Epidermal melanocyte (primary cell): ENCODE results near the gene LGALS7.

Source experiments
- DNase-seq: peaks from one replicate; pipeline ENCODE4 v3.0.0; 2011; ENCODE audit warnings: low spot score; ENCODE audit not compliant: insufficient read length

LGALS7 gene

DNA sequence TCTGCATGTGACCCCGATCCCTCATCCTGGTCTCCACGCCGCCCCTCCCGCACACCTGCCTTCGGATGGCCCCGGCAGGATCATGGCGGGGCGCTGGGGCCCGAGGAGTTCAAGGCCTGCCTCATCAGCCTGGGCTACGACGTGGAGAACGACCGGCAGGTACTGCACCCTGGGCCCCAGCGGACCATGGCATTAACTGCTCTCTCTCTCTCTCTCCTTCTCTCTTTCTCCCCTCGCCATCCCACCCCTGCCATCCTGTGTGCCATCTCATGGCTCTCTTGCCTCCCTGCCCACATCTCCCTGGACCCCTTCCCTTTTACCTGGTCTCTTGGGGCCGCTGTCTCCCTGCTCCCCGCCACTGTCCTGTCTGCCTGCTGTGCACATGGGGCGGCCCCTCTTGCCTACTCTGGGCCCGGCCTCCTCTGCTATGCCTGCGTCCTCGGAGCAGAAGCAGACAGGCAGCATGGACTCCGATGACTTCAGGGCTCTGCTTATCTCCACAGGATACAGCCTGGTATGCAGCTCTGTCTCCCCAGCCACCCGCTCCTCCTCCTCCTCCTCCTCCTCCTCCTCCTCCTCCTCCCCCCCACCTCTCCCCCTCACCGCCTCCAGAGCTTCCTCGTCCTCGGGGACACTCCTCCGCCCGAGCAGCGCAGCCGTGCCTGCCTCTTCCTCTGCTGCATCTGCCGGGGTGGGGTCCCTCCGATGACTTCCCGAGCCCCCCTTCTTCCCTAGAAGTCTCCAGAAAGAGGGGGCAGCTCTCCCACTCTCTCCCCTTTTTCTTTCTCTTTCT is 45.3 kb downstream of the LGALS7 start:
- DNase-seq, result no peak

DNA sequence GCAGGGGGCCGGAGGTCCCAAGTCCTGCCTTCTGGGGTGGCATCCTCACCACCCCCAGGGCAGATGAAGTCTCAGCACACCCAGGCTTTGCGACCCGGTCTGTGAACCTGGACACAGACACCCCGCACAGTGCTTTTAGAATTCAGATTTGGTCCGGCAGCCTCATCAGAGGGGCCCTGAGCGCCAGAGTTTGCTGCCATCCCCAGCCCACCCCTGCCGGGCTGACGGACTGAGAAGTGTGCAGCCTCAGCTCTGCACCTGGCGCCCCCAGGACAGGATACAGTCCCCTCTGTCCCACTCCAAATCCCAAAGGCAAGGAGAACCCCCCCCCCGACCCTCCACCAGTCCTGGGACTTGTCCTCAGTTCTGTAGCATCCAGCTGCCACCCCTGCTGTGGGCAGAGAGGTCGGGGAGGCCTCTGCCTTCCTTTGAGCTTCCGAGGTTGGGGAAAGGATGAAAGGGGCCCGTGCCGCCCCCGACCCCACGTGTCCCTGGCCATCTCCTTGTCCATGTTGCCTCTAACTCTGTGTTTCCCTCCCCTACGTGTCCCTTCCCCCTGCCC is 45.9 kb downstream of the LGALS7 start:
- no peak for DNase-seq

DNA sequence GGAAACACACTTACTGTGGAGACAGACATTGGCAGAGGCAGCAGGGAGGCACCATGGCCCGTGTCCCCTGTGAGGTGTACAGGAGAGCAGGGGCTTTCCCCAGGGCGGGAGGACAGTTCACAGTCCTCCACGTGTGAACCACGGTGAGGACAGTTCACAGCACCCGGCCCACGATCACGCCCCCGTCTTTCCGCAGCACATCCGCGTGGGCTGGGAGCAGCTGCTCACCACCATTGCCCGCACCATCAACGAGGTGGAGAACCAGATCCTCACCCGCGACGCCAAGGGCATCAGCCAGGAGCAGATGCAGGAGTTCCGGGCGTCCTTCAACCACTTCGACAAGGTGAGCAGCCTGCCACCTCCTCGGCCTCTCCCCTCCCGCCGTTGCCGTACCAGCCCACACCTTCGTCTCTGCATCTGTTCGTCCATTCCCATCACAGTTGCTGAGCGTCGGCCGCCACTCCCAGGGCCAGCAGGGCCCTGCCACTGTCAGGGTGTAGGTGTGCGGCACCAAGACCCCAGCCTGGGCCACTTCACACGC is 46.5 kb downstream of the LGALS7 start:
- no peak for DNase-seq

DNA sequence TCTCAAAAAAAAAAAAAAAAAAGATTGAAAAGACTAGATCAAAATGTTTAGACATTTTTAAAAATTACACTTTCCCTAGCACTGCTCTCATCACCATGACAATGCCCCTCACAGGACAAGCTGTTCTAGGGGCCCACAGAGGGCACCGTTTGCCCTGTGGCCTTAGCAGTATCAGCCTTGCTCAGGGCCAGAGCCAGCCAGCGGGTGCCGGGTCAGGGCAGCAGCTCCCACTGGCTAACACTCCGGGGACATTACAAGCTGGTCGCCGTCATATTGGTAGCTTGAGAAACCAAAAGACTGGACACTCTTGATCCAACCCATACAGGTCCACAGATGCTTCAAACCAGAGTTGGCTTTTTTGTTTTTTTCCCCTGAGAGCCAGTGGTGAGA is 47.0 kb downstream of the LGALS7 start:
- no peak for DNase-seq

DNA sequence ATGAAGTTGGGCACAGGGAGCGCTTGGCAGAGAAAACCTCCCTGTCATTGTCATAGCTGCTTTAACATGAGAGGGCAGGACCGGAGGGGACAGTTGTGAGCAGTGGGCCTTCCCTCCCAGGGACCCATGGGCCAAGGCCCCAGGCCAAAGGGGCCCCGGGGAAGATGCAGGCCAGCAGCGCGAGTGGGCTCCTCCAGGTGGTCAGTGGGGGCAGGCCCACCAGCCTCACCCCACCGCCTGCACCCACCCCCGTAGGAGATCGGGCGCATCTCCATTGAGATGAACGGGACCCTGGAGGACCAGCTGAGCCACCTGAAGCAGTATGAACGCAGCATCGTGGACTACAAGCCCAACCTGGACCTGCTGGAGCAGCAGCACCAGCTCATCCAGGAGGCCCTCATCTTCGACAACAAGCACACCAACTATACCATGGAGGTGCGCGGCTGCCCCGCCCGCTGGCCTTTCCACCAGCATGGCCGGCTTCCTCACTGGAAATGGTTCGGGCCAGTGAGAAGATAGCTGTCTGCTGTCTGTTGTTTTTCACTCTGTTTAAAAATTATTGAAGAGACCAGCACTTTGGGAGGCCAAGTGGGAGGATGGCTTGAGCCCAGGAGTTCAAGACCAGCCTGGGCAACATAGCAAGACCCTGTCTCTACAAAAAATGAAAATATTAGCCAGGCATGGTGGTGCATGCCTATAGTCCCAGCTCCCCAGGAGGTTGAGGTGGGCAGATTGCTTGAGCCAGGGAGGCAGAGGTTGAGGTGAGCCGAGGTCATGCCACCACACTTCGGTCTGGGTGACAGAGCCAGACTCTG is 47.6 kb downstream of the LGALS7 start:
- no peak for DNase-seq

DNA sequence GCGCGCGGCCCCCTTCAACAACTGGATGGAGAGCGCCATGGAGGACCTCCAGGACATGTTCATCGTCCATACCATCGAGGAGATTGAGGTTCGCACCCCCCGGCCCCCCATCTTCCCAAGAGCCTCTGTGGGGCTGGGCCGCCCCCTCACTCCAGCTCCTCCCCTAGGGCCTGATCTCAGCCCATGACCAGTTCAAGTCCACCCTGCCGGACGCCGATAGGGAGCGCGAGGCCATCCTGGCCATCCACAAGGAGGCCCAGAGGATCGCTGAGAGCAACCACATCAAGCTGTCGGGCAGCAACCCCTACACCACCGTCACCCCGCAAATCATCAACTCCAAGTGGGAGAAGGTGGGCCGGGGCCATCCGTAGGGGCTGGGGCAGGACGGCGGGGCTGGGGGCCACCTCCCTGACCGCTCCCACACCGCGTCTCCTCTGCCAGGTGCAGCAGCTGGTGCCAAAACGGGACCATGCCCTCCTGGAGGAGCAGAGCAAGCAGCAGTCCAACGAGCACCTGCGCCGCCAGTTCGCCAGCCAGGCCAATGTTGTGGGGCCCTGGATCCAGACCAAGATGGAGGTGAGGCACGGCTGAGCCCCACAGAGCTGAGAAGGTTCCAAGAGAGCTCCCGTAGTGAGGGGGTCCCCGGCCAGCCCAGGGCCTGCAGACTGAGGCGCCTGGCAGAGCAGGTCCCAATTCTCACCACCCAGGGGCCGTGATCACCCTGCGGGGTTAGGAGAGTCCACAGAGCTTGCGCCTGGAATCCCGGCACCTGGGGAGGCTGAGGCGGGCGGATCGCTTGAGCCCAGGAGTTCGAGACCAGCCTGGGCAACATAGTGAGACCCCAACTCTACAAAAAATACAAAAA is 49.1 kb downstream of the LGALS7 start:
- no peak for DNase-seq

DNA sequence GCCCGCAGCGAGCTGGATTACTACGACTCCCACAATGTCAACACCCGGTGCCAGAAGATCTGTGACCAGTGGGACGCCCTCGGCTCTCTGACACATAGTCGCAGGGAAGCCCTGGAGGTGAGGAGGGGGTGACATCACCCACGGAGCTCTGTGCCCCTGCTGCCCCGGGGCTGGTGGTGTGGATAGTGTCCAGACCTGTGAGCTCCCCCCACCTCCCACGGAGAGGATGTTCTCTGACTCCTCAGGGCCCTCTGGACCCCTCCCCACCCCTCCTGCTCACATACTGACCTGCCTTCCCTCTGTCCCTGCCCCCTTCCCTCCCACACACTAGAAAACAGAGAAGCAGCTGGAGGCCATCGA is 49.7 kb downstream of the LGALS7 start:
- no peak for DNase-seq

DNA sequence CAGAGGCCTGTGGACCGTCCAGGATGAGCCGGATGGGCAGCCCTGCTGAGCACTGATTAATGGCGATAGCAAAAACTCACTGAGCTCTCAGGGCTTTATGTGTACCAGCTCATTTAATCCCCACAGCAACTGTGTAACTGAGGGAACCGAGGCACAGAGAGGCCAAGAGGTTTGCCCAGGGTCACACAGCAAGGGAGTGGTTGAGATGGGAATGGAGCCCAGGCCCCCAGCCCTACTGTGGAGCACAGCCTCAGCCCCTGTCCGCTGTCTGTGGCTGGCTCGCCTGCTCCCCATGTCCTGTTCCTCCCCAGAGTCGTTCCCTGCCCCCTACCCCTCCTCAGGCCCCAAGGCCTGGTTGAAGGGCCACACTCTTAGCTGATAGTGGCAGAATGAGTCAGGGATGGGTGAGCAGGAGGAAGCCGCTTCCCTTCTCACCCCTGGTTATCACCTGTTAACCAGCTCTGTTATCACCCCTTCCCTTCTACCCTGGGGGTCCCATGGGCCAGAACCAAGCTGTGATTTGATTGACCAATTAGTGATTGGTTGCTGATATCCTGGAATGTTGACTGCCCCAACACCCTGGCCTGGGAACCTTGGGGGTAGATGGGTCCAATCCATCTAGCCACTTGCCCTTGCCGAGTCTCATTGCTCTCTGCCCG is 50.2 kb downstream of the LGALS7 start:
- DNase-seq, result no peak

DNA sequence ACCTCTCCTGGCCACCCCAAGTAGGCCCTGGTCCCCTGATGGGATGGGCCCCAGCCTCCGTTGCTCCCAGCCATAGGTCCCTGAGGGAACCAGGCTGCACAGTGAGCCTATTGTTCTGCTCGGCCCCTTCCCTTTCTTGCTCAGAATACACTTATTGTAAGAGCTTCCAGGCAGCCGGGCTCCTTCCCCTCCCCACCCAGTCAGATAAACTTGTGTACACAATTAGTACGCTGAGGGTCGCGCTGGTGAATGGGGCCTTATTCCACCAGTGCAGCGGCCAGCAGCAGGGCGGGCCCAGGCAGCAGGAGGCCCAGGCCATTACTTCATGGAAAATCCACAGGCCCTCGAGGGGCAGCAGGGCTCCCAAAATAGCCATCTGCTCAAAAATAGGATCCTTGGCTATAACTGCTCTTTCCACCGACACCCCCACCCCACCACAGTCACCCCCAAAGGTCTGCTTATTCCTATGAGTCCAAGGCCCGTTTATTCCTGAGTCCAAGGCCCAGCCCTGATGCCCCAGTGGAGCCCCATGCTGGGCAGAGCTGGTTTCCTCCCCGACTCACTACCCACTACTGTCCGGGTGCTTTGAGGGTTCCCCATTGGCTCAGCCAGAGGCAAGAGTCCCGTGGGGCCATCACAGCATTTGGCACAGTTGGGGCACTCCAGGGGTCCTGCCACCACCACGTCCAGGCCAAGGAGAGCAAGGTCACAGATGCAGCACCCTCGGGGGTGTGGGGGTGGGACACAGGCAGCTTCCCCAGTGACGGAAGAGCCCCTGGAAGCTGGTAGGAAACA is 51.1 kb downstream of the LGALS7 start:
- peak; percentile 76 for DNase-seq

DNA sequence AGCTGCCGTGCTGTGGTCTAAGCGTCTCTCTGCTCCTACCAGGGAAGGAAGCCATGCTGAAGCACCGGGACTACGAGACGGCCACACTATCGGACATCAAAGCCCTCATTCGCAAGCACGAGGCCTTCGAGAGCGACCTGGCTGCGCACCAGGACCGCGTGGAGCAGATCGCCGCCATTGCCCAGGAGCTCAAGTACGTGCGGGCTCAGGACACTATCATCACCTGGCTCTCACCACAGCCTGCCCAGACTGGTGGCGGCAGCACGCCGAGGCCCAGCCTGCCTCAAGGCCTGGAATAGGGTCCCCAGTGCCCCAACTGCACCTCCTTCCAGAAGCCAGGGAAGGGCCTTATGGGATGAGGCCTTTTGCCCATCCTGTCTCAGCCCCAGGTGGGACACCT is 51.8 kb downstream of the LGALS7 start:
- DNase-seq, result no peak
